Natural killer cell treated with Interleukin-12 subunit alpha and Interleukin-12 subunit beta and Interleukin-15 and Interleukin-18, amount 100 ng/mL, for 72 hours (primary cell): ENCODE measurements around the gene INPP4B. TPM values are rescaled to one million over a fixed set of nuclear protein-coding genes. Genes with fewer than 3 reads are reported as not detected.

Source experiments
- ATAC-seq, 2 donors: fragments of 150-1000 bp; cut with Tn5 transposase in 1 of 2; sonication (Bioruptor Pico), chemical (Tn5 transposase) in 1 of 2; 2 replicates each; pipeline ENCODE4 v1.10.0; 2021
- DNase-seq: peaks from one replicate; pipeline ENCODE4 v3.0.0; 2022; ENCODE audit warnings: low spot score
- H3K27ac Mint-ChIP-seq, 2 donors: 1 replicate in 1 of 2; 2 replicates in 1 of 2; pipeline ENCODE4 v1.8.0; 2022; ENCODE audit warnings: mixed read lengths in 2 of 2, mild to moderate bottlenecking in 1 of 2, moderate library complexity in 1 of 2
- H3K27me3 Mint-ChIP-seq, 2 donors: 1 replicate in 1 of 2; 2 replicates in 1 of 2; pipeline ENCODE4 v1.8.0; 2022; ENCODE audit warnings: mixed read lengths in 2 of 2
- H3K36me3 Mint-ChIP-seq: one replicate; pipeline ENCODE4 v1.8.0; 2022; ENCODE audit warnings: mixed read lengths
- H3K4me1 Mint-ChIP-seq, 2 donors: 1 replicate in 1 of 2; 2 replicates in 1 of 2; pipeline ENCODE4 v1.8.0; 2022; ENCODE audit warnings: low read depth in 2 of 2, mixed read lengths in 2 of 2, mild to moderate bottlenecking in 1 of 2
- H3K4me3 Mint-ChIP-seq: one replicate; pipeline ENCODE4 v1.8.0; 2022; ENCODE audit warnings: mixed read lengths
- H3K9me3 Mint-ChIP-seq: 2 replicates; pipeline ENCODE4 v1.8.0; 2022; ENCODE audit warnings: mixed read lengths
- total RNA-seq, 2 donors: library from RNA; stranded (reverse); gene quantifications; one replicate each; pipeline ENCODE4 v1.2.3, GENCODE V29; 2022

INPP4B gene
- total RNA-seq, 2 donors from 2014 or later, result 3.2 to 25.6 TPM

- H3K4me1 Mint-ChIP-seq, result peaks cover 5 to 12% of the 10 kb centered on the region in 2 donors
- ATAC-seq (no peak), DNase-seq (no peak)
- peak overlapping the region; percentile 65 to 91 for H3K27ac Mint-ChIP-seq
- peaks cover 0 to 3% of the 10 kb centered on the region in 2 donors for H3K27me3 Mint-ChIP-seq
- peak overlapping the region; percentile 77 for H3K4me3 Mint-ChIP-seq
- peaks cover 8% of the 10 kb centered on the region for H3K9me3 Mint-ChIP-seq
- H3K36me3 Mint-ChIP-seq, result peaks cover 7% of the 10 kb centered on the region
These were observed 430.0 kb downstream of the INPP4B start for GRCh38 chr4:142416121-142416520.

GRCh38 chr4:142414366-142414990 is 431.6 kb downstream of the INPP4B start:
- peaks cover 0 to 3% of the 10 kb centered on the region in 2 donors for H3K27me3 Mint-ChIP-seq
- H3K4me1 Mint-ChIP-seq, result peaks cover 5 to 12% of the 10 kb centered on the region in 2 donors
- no peak overlapping the region for H3K4me3 Mint-ChIP-seq
- H3K36me3 Mint-ChIP-seq, result peaks cover 7% of the 10 kb centered on the region
- DNase-seq (no peak), ATAC-seq (no peak)
- H3K9me3 Mint-ChIP-seq, result peaks cover 8% of the 10 kb centered on the region
- H3K27ac Mint-ChIP-seq, result peak overlapping the region in 1 of 2 donors; percentile 6

- DNase-seq (no peak), ATAC-seq (no peak)
- Mint-ChIP-seq H3K27me3 (peaks cover 0 to 3% of the 10 kb centered on the region in 2 donors), H3K4me1 (peaks cover 5 to 15% of the 10 kb centered on the region in 2 donors), H3K9me3 (peaks cover 8% of the 10 kb centered on the region), H3K36me3 (peaks cover 7% of the 10 kb centered on the region), H3K4me3 (no peak overlapping the region), H3K27ac (no peak overlapping the region)
These were observed 432.6 kb downstream of the INPP4B start for GRCh38 chr4:142413485-142413884.

GRCh38 chr4:142411993-142412392 is 434.1 kb downstream of the INPP4B start:
- H3K4me1 Mint-ChIP-seq, result peaks cover 11 to 19% of the 10 kb centered on the region in 2 donors
- peaks cover 7% of the 10 kb centered on the region for H3K36me3 Mint-ChIP-seq
- no peak for DNase-seq
- H3K9me3 Mint-ChIP-seq, result peaks cover 8% of the 10 kb centered on the region
- no peak overlapping the region for H3K27ac Mint-ChIP-seq
- no peak for ATAC-seq
- H3K4me3 Mint-ChIP-seq, result no peak overlapping the region
- H3K27me3 Mint-ChIP-seq, result peaks cover 0 to 3% of the 10 kb centered on the region in 2 donors

GRCh38 chr4:142408003-142408441 is 438.1 kb downstream of the INPP4B start:
- Mint-ChIP-seq H3K4me1 (peaks cover 23 to 27% of the 10 kb centered on the region in 2 donors), H3K27me3 (peaks cover 0 to 3% of the 10 kb centered on the region in 2 donors), H3K9me3 (peaks cover 3% of the 10 kb centered on the region), H3K36me3 (no peaks in the 10 kb centered on the region), H3K27ac (peak overlapping the region in 1 of 2 donors; percentile 82), H3K4me3 (no peak overlapping the region)
- DNase-seq, result no peak
- no peak for ATAC-seq

- H3K36me3 Mint-ChIP-seq, result no peaks in the 10 kb centered on the region
- peaks cover 23 to 30% of the 10 kb centered on the region in 2 donors for H3K4me1 Mint-ChIP-seq
- peak overlapping the region; percentile 82 to 90 for H3K27ac Mint-ChIP-seq
- no peak for ATAC-seq
- peak overlapping the region; percentile 75 for H3K4me3 Mint-ChIP-seq
- peaks cover 1% of the 10 kb centered on the region for H3K9me3 Mint-ChIP-seq
- H3K27me3 Mint-ChIP-seq, result peaks cover 0 to 1% of the 10 kb centered on the region in 2 donors
- no peak for DNase-seq
These were observed 438.5 kb downstream of the INPP4B start for GRCh38 chr4:142407596-142407995.

- H3K9me3 Mint-ChIP-seq, result no peaks in the 10 kb centered on the region
- peaks cover 23 to 30% of the 10 kb centered on the region in 2 donors for H3K4me1 Mint-ChIP-seq
- H3K27ac Mint-ChIP-seq, result peak overlapping the region; percentile 82 to 90
- no peak for DNase-seq
- peak overlapping the region; percentile 75 for H3K4me3 Mint-ChIP-seq
- H3K27me3 Mint-ChIP-seq, result no peaks in the 10 kb centered on the region
- ATAC-seq, result peak in 1 of 2 donors; percentile 60
- H3K36me3 Mint-ChIP-seq, result no peaks in the 10 kb centered on the region
These were observed 439.1 kb downstream of the INPP4B start for GRCh38 chr4:142406917-142407501.

GRCh38 chr4:142406499-142406835 is 439.6 kb downstream of the INPP4B start:
- Mint-ChIP-seq H3K9me3 (no peaks in the 10 kb centered on the region), H3K4me1 (peaks cover 23 to 30% of the 10 kb centered on the region in 2 donors), H3K4me3 (peak overlapping the region; percentile 75), H3K27ac (peak overlapping the region; percentile 82 to 90), H3K36me3 (no peaks in the 10 kb centered on the region), H3K27me3 (no peaks in the 10 kb centered on the region)
- no peak for DNase-seq
- ATAC-seq, result no peak

GRCh38 chr4:142405695-142406498 is 440.2 kb downstream of the INPP4B start:
- H3K27me3 Mint-ChIP-seq, result no peaks in the 10 kb centered on the region
- ATAC-seq, result peak; percentile 31 to 36
- no peak for DNase-seq
- peak overlapping the region; percentile 82 to 90 for H3K27ac Mint-ChIP-seq
- H3K9me3 Mint-ChIP-seq, result no peaks in the 10 kb centered on the region
- H3K36me3 Mint-ChIP-seq, result no peaks in the 10 kb centered on the region
- peak overlapping the region; percentile 75 for H3K4me3 Mint-ChIP-seq
- peaks cover 23 to 34% of the 10 kb centered on the region in 2 donors for H3K4me1 Mint-ChIP-seq

- H3K27ac Mint-ChIP-seq, result peak overlapping the region; percentile 82 to 90
- no peaks in the 10 kb centered on the region for H3K9me3 Mint-ChIP-seq
- H3K4me1 Mint-ChIP-seq, result peaks cover 23 to 42% of the 10 kb centered on the region in 2 donors
- H3K27me3 Mint-ChIP-seq, result no peaks in the 10 kb centered on the region
- no peak for DNase-seq
- no peaks in the 10 kb centered on the region for H3K36me3 Mint-ChIP-seq
- ATAC-seq, result peak; percentile 72 to 73
- H3K4me3 Mint-ChIP-seq, result peak overlapping the region; percentile 75
These were observed 440.9 kb downstream of the INPP4B start for GRCh38 chr4:142405021-142405694.

- peak overlapping the region in 1 of 2 donors; percentile 82 for H3K27ac Mint-ChIP-seq
- no peaks in the 10 kb centered on the region for H3K36me3 Mint-ChIP-seq
- no peaks in the 10 kb centered on the region for H3K27me3 Mint-ChIP-seq
- DNase-seq, result no peak
- peaks cover 23 to 46% of the 10 kb centered on the region in 2 donors for H3K4me1 Mint-ChIP-seq
- no peaks in the 10 kb centered on the region for H3K9me3 Mint-ChIP-seq
- peak overlapping the region; percentile 75 for H3K4me3 Mint-ChIP-seq
- ATAC-seq, result peak in 1 of 2 donors; percentile 42
These were observed 441.9 kb downstream of the INPP4B start for GRCh38 chr4:142404191-142404611.

GRCh38 chr4:142402900-142403299 is 443.2 kb downstream of the INPP4B start:
- peak overlapping the region; percentile 56 to 59 for H3K27ac Mint-ChIP-seq
- peaks cover 23 to 43% of the 10 kb centered on the region in 2 donors for H3K4me1 Mint-ChIP-seq
- H3K27me3 Mint-ChIP-seq, result no peaks in the 10 kb centered on the region
- H3K4me3 Mint-ChIP-seq, result peak overlapping the region; percentile 60
- DNase-seq (no peak), ATAC-seq (no peak)
- H3K36me3 Mint-ChIP-seq, result no peaks in the 10 kb centered on the region
- H3K9me3 Mint-ChIP-seq, result no peaks in the 10 kb centered on the region

- H3K27me3 Mint-ChIP-seq, result no peaks in the 10 kb centered on the region
- no peak for DNase-seq
- H3K36me3 Mint-ChIP-seq, result no peaks in the 10 kb centered on the region
- ATAC-seq, result no peak
- H3K27ac Mint-ChIP-seq, result peak overlapping the region; percentile 56 to 59
- H3K4me1 Mint-ChIP-seq, result peaks cover 18 to 38% of the 10 kb centered on the region in 2 donors
- peak overlapping the region; percentile 60 for H3K4me3 Mint-ChIP-seq
- H3K9me3 Mint-ChIP-seq, result no peaks in the 10 kb centered on the region
These were observed 443.9 kb downstream of the INPP4B start for GRCh38 chr4:142402156-142402555.
